Lower leg skin (tissue), 4 donors: ENCODE results near the gene CMIP. TPM values are rescaled to one million over a fixed set of nuclear protein-coding genes. Genes with fewer than 3 reads are reported as not detected.

Experiments used
- DNase-seq, 2 donors: peaks; one replicate each; pipeline ENCODE4 v3.0.0-alpha.2; 2019; ENCODE audit warnings: low spot score in 2 of 2
- H3K4me3 ChIP-seq: fragments of 200-600 bp; sonication (generic); 2 replicates; pipeline ENCODE4 v1.5.1; 2017; ENCODE audit warnings: mild to moderate bottlenecking, low read depth; ENCODE audit not compliant: poor library complexity, severe bottlenecking
- CTCF ChIP-seq, 3 donors: fragments of 450-650 bp; IDR thresholded peaks; one replicate each; pipeline ENCODE4 v1.5.1; 2016; ENCODE audit warnings: antibody characterized with exemption in 3 of 3, mild to moderate bottlenecking in 3 of 3, moderate library complexity in 2 of 3
- POLR2A ChIP-seq, 2 donors: fragments of 450-650 bp; IDR thresholded peaks; one replicate each; pipeline ENCODE4 v1.6.1; 2016 to 2017; ENCODE audit warnings: antibody characterized with exemption in 2 of 2, mild to moderate bottlenecking in 1 of 2, moderate library complexity in 1 of 2
- WGBS, 2 donors: methylation state at CpG; one replicate each; pipeline ENCODE4 v1.1.5; 2018; 5-methylcytosine and 5-hydroxymethylcytosine counted together
- intact Hi-C: fragments of 100-400 bp; cut with DNase I; formaldehyde crosslinking; loops from one replicate; pipeline ENCODE4 v1.15.0; 2023; ENCODE audit warnings: low total_unique reads
- total RNA-seq, 4 donors: library from RNA; depleted of rRNA; stranded (reverse); fragments of >200 nt; gene quantifications; one replicate each; pipeline ENCODE4 v1.1.0, GENCODE V29; 2016

CMIP gene
- total RNA-seq, 4 donors from 2014 or later = 53.7 to 115 (median 77.4) TPM

GRCh38 chr16:81586977-81587625, 142.5 kb downstream of the CMIP start:
- H3K4me3 ChIP-seq = no peak overlapping the region
- 88 to 93% methylated on average over 11 of the region's 11 CpGs for WGBS, 2 donors
- intact Hi-C loops = no loop called here
- TF ChIP-seq POLR2A (IDR thresholded peaks at IDR 0.05) (no peak), CTCF (IDR thresholded peaks at IDR 0.05) (no peak)
- DNase-seq = no peak

- intact Hi-C loops = no loop called here
- WGBS, 2 donors = 87 to 90% methylated on average over 12 of the region's 12 CpGs
- DNase-seq = no peak
- H3K4me3 ChIP-seq = no peak overlapping the region
- no peak for TF ChIP-seq POLR2A (IDR thresholded peaks at IDR 0.05)
- TF ChIP-seq CTCF (IDR thresholded peaks at IDR 0.05) = no peak
These were observed 143.1 kb downstream of the CMIP start for GRCh38 chr16:81587626-81588160.

GRCh38 chr16:81588326-81589081, 143.9 kb downstream of the CMIP start:
- intact Hi-C loops = no loop called here
- no peak overlapping the region for H3K4me3 ChIP-seq
- 93 to 94% methylated on average over 17 of the region's 17 CpGs for WGBS, 2 donors
- TF ChIP-seq CTCF (IDR thresholded peaks at IDR 0.05) (no peak), POLR2A (IDR thresholded peaks at IDR 0.05) (no peak)
- DNase-seq = no peak

GRCh38 chr16:81589975-81590650, 145.5 kb downstream of the CMIP start:
- intact Hi-C loops = no loop called here
- DNase-seq = no peak
- no peak for TF ChIP-seq POLR2A (IDR thresholded peaks at IDR 0.05)
- no peak for TF ChIP-seq CTCF (IDR thresholded peaks at IDR 0.05)
- no peak overlapping the region for H3K4me3 ChIP-seq
- WGBS, 2 donors = 66 to 73% methylated on average over 13 of the region's 13 CpGs

GRCh38 chr16:81590714-81591544, 146.3 kb downstream of the CMIP start:
- 40 to 71% methylated on average over 5 of the region's 5 CpGs for WGBS, 2 donors
- intact Hi-C loops = no loop called here

More at GRCh38 chr16:81590714-81591544, 146.3 kb downstream of the CMIP start:
- TF ChIP-seq CTCF (IDR thresholded peaks at IDR 0.05) = no peak
- no peak for TF ChIP-seq POLR2A (IDR thresholded peaks at IDR 0.05)
- H3K4me3 ChIP-seq = no peak overlapping the region
- no peak for DNase-seq
